Ovary (tissue), 3 donors: ENCODE results near the gene CTNNBL1.

Experiments
- POLR2A ChIP-seq: fragments of 450-650 bp; IDR thresholded peaks from one replicate; pipeline ENCODE4 v1.6.1; 2017; ENCODE audit warnings: antibody characterized with exemption, mild to moderate bottlenecking, moderate library complexity
- TF ChIP-seq, protein P1 (sequence below), 3 donors: fragments of 450-650 bp in 2 of 3; fragments of 200-600 bp in 1 of 3; IDR thresholded peaks; one replicate each; pipeline versions ENCODE4 v1.5.1 to v1.8.0; 2016 to 2022; ENCODE audit warnings: antibody characterized with exemption in 3 of 3, mild to moderate bottlenecking in 1 of 3
- donor health status: DM: no; HTN: no; CAD: no.

DNA sequence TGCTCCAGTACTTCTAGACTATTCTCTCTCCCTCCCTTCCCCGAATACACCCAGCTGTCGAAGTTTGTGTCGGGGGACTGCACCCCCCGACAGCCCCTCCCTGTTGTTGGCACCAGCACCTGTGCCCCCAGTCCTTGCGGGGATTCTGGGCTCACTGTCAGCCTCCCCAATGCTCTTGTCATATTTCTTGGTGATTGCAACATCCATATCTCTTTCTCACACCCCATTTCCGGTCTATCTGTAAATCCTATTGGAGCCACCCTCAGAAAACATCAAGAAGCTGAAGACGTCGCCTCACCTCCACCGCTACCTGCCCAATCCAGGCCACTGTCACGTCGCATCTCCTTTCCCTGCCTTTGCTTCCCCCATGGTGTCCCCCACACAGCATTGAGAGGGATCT lies 176.5 kb downstream of the CTNNBL1 start:
- TF ChIP-seq, protein P1, sequence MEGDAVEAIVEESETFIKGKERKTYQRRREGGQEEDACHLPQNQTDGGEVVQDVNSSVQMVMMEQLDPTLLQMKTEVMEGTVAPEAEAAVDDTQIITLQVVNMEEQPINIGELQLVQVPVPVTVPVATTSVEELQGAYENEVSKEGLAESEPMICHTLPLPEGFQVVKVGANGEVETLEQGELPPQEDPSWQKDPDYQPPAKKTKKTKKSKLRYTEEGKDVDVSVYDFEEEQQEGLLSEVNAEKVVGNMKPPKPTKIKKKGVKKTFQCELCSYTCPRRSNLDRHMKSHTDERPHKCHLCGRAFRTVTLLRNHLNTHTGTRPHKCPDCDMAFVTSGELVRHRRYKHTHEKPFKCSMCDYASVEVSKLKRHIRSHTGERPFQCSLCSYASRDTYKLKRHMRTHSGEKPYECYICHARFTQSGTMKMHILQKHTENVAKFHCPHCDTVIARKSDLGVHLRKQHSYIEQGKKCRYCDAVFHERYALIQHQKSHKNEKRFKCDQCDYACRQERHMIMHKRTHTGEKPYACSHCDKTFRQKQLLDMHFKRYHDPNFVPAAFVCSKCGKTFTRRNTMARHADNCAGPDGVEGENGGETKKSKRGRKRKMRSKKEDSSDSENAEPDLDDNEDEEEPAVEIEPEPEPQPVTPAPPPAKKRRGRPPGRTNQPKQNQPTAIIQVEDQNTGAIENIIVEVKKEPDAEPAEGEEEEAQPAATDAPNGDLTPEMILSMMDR (IDR thresholded peaks at IDR 0.05), result no peak
- no peak for TF ChIP-seq POLR2A
